IMR-90 (cell line): ENCODE results near the gene CCN2. TPM values are rescaled to one million over a fixed set of nuclear protein-coding genes. Genes with fewer than 3 reads are reported as not detected.

Source experiments
- ATAC-seq: fragments of 200-7000 bp; cut with Tn5 transposase; 2 replicates; pipeline ENCODE4 v1.9.1; 2020; ENCODE audit warnings: low read depth, mild to moderate bottlenecking, moderate library complexity
- BruUV-seq: library from RNA; stranded (reverse); fragments of 400-500 nt; replicated peaks from 2 replicates; lab custom pipeline; 2021; lab: Mats Ljungman, UMichigan
- CTCF ChIA-PET: fragments of 300-600 bp; formaldehyde crosslinking; extraction: SDS; loops from one replicate; lab custom pipeline; 2021; ENCODE audit warnings: antibody characterized with exemption; lab: Yijun Ruan, JAX
- POLR2A ChIA-PET: fragments of 300-600 bp; sonication (Branson Sonifier 250); formaldehyde crosslinking; loops from one replicate; lab custom pipeline; 2022; ENCODE audit warnings: antibody characterized with exemption; ENCODE audit not compliant: unreplicated experiment; lab: Charles Lee
- DNase-seq: peaks from one replicate; pipeline ENCODE4 v3.0.0; 2013
- H2AFZ ChIP-seq: replicated peaks from 2 replicates; pipeline ENCODE3; 2013; ENCODE audit warnings: low read length, mild to moderate bottlenecking; ENCODE audit not compliant: poor library complexity
- H2AK5ac ChIP-seq: 2 replicates; pipeline ENCODE4 v1.6.1; 2013; ENCODE audit warnings: low read depth, low read length, inconsistent platforms
- H2AK9ac ChIP-seq: replicated peaks from 2 replicates; pipeline ENCODE3; 2013; ENCODE audit warnings: mild to moderate bottlenecking, low read depth, low read length, moderate library complexity; ENCODE audit not compliant: poor library complexity
- H2BK120ac ChIP-seq: 2 replicates; pipeline ENCODE4 v1.6.1; 2013; ENCODE audit warnings: low read depth, low read length, inconsistent platforms
- H2BK15ac ChIP-seq: 3 replicates; pipeline ENCODE4 v1.6.1; 2013; ENCODE audit warnings: low read depth, low read length, inconsistent platforms
- H2BK20ac ChIP-seq: 2 replicates; pipeline ENCODE4 v1.6.1; 2013; ENCODE audit warnings: low read depth, mild to moderate bottlenecking, inconsistent platforms, low read length, moderate library complexity
- H2BK5ac ChIP-seq: 2 replicates; pipeline ENCODE4 v1.6.1; 2013; ENCODE audit warnings: mild to moderate bottlenecking, low read depth, low read length, inconsistent platforms; ENCODE audit not compliant: poor library complexity, severe bottlenecking
- H3K14ac ChIP-seq: replicated peaks from 2 replicates; pipeline ENCODE4 v1.6.1; 2013; ENCODE audit warnings: low read depth, low read length, inconsistent platforms
- H3K18ac ChIP-seq: 2 replicates; pipeline ENCODE4 v1.6.1; 2013; ENCODE audit warnings: low read depth, low read length, control low read depth
- H3K23ac ChIP-seq: 2 replicates; pipeline ENCODE4 v1.6.1; 2013; ENCODE audit warnings: low read depth, low read length, inconsistent platforms
- H3K27ac ChIP-seq: 2 replicates; pipeline ENCODE4 v1.5.1; 2013; ENCODE audit warnings: mild to moderate bottlenecking, control low read depth, low read length; ENCODE audit not compliant: insufficient read depth
- H3K27me3 ChIP-seq: 2 replicates; pipeline ENCODE4 v1.6.1; 2013; ENCODE audit warnings: low read length; ENCODE audit not compliant: control insufficient read depth, insufficient read depth
- H3K36me3 ChIP-seq: 2 replicates; pipeline ENCODE4 v1.6.1; 2013; ENCODE audit warnings: low read length, mixed read lengths; ENCODE audit not compliant: control insufficient read depth, insufficient read depth
- H3K4ac ChIP-seq: 2 replicates; pipeline ENCODE4 v1.6.1; 2013; ENCODE audit warnings: low read depth, low read length, inconsistent platforms
- H3K4me1 ChIP-seq: 2 replicates; pipeline ENCODE4 v1.6.1; 2013; ENCODE audit warnings: low read length, mixed read lengths; ENCODE audit not compliant: control insufficient read depth, insufficient read depth
- H3K4me2 ChIP-seq: 2 replicates; pipeline ENCODE4 v1.6.1; 2013; ENCODE audit warnings: low read depth, mild to moderate bottlenecking, control low read depth, low read length, moderate library complexity
- H3K4me3 ChIP-seq: 2 replicates; pipeline ENCODE4 v1.5.1; 2013; ENCODE audit warnings: low read depth, mild to moderate bottlenecking, control low read depth, low read length, moderate library complexity; ENCODE audit not compliant: insufficient read depth
- H3K56ac ChIP-seq: 2 replicates; pipeline ENCODE4 v1.6.1; 2013; ENCODE audit warnings: low read length, inconsistent platforms; ENCODE audit not compliant: insufficient read depth; ENCODE audit errors: extremely low read depth
- H3K79me1 ChIP-seq, 2 experiments: 2 replicates each; pipeline ENCODE4 v1.6.1; 2013; ENCODE audit warnings: low read length in 2 of 2, inconsistent platforms in 1 of 2, low read depth in 1 of 2
- H3K9ac ChIP-seq: 2 replicates; pipeline ENCODE4 v1.6.1; 2013; ENCODE audit warnings: low read depth, low read length, control low read depth
- H3K9me1 ChIP-seq: 2 replicates; pipeline ENCODE4 v1.6.1; 2013; ENCODE audit warnings: low read length, inconsistent platforms; ENCODE audit not compliant: insufficient read depth
- H3K9me3 ChIP-seq: 2 replicates; pipeline ENCODE4 v1.6.1; 2013; ENCODE audit warnings: low read length; ENCODE audit not compliant: control insufficient read depth, insufficient read depth
- H4K20me1 ChIP-seq: 2 replicates; pipeline ENCODE4 v1.6.1; 2013; ENCODE audit warnings: low read length, inconsistent platforms; ENCODE audit not compliant: insufficient read depth
- H4K5ac ChIP-seq: 2 replicates; pipeline ENCODE4 v1.6.1; 2013; ENCODE audit warnings: mild to moderate bottlenecking, low read depth, low read length, control low read depth
- H4K8ac ChIP-seq, 2 experiments: 2 replicates each; pipeline ENCODE4 v1.6.1; 2013; ENCODE audit warnings: low read depth in 2 of 2, low read length in 2 of 2, control low read depth in 1 of 2, inconsistent platforms in 1 of 2
- H4K91ac ChIP-seq: 2 replicates; pipeline ENCODE4 v1.6.1; 2013; ENCODE audit warnings: low read depth, low read length, inconsistent platforms; ENCODE audit not compliant: insufficient read depth
- CEBPB ChIP-seq: IDR thresholded peaks from 2 replicates; pipeline ENCODE4 v1.6.1; 2012; ENCODE audit warnings: low read depth, low read length, improper control_type of control experiment
- FOS ChIP-seq: fragments of 150-350 bp; IDR thresholded peaks from 2 replicates; pipeline ENCODE4 v1.6.1; 2016; ENCODE audit warnings: low read depth, low read length
- MAFK ChIP-seq: IDR thresholded peaks from 2 replicates; pipeline ENCODE4 v1.6.1; 2012; ENCODE audit warnings: low read depth, low read length, improper control_type of control experiment
- MAZ ChIP-seq: IDR thresholded peaks from 2 replicates; pipeline ENCODE4 v1.6.1; 2012; ENCODE audit warnings: low read depth, mild to moderate bottlenecking, low read length, improper control_type of control experiment, moderate library complexity, borderline replicate concordance
- WGBS, 2 experiments: methylation state at CpG; one replicate each; pipeline versions ENCODE4 v1.1.5 to v1.1.7; 2013; ENCODE audit warnings: missing lambda C conversion rate in 2 of 2; ENCODE audit not compliant: insufficient read length in 1 of 2; ENCODE audit errors: extremely low coverage in 2 of 2; 5-methylcytosine and 5-hydroxymethylcytosine counted together
- dilution Hi-C: fragments of 300-500 bp; cut with HindIII; formaldehyde crosslinking; loops from one replicate; pipeline ENCODE4 v1.14.3; 2018; ENCODE audit warnings: low sequenced_read_pairs; ENCODE audit not compliant: unreplicated experiment
- in situ Hi-C: fragments of 300-500 bp; cut with MboI; formaldehyde crosslinking; loops from 3 replicates; pipeline ENCODE4 v1.14.3; 2019; ENCODE audit warnings: low sequenced_read_pairs, inconsistent platforms, mixed read lengths
- intact Hi-C: fragments of 100-400 bp; cut with micrococcal nuclease; formaldehyde crosslinking; loops from 2 replicates; pipeline ENCODE4 v1.10.0; 2022
- polyA plus RNA-seq, 3 experiments: library from polyadenylated mRNA; depleted of rRNA; stranded (reverse); fragments of >200 nt; gene quantifications; 2 replicates each; pipeline ENCODE4 v1.2.3, GENCODE V29; 2012; ENCODE audit warnings: low replicate concordance in 1 of 3
- total RNA-seq: library from RNA; depleted of rRNA; stranded (reverse); fragments of >200 nt; gene quantifications from 2 replicates; pipeline ENCODE4 v1.2.3, GENCODE V29; 2012
- TF ChIP-seq, protein P1 (sequence below): fragments of 150-350 bp; IDR thresholded peaks from 2 replicates; pipeline ENCODE4 v1.6.1; 2017; ENCODE audit warnings: mild to moderate bottlenecking, antibody characterized with exemption, low read length, low read depth

CCN2 gene
- total and polyA plus RNA-seq, 2 of the 4 experiments (the other 2 are of a cell fraction), result 148 to 1,205 TPM

DNA sequence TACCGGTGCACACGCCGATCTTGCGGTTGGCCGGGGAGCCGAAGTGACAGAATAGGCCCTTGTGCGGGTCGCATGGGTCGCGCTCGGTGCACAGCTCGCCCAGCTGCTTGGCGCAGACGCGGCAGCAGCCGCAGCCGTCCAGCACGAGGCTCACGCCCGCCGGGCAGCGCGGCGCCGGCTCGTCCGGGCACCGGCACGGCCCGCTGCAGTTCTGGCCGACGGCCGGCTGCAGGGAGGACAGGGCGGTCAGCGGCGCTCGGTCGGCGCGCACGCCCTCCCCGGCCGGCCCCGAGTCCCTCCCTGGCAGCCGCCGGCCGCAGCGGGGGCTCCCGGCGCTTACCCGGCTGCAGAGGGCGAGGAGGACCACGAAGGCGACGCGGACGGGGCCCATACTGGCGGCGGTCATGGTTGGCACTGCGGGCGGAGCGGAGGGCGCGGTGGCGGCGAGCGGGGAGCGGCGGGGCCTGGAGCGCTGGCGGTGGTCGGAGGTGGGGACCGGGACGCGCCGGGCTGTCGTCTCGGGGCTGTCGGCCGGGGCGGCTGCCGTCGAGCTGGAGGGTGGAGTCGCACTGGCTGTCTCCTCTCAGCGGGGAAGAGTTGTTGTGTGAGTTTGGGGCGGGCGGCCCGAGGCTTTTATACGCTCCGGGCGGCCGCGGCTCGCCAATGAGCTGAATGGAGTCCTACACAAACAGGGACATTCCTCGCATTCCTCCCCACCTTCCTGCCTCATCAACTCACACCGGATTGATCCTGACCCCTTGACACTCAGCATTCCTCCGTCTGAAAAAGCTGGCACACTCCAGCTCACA, at the start of gene CCN2 (continued):
- TF ChIP-seq, protein P1, sequence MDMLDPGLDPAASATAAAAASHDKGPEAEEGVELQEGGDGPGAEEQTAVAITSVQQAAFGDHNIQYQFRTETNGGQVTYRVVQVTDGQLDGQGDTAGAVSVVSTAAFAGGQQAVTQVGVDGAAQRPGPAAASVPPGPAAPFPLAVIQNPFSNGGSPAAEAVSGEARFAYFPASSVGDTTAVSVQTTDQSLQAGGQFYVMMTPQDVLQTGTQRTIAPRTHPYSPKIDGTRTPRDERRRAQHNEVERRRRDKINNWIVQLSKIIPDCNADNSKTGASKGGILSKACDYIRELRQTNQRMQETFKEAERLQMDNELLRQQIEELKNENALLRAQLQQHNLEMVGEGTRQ, result peak; percentile 62
- TF ChIP-seq CEBPB, result no peak
- TF ChIP-seq MAZ, result peak; percentile 68; the same call in 1 of the 2 replicates

DNA sequence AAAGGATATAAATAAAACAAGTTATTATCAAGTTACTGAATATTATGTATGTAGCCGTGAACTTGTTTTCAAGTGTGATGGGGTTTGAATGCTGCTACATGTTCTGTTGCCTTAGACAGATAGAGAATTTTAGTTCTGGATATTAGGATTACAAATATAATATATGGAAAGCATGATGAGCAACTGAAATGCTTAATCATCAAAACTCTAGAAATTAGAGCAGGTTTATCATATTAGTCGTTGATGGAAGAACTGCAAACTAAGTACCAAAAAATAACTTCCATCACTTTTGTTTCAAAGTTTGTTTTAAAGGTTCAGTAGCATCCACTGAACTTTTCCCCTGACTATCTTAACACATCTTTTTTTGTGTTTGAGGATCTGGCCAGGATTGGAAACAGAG, 49.1 kb upstream of the CCN2 start:
- H4K5ac ChIP-seq, result no peak overlapping the region
- H3K14ac ChIP-seq, result no peak overlapping the region
- no peak overlapping the region for H3K27ac ChIP-seq
- H2BK5ac ChIP-seq, result no peak overlapping the region
- dilution Hi-C loops, result no loop called here
- H3K4me3 ChIP-seq, result no peak overlapping the region
- in situ Hi-C loops, result no loop called here
- no peak overlapping the region for H2BK120ac ChIP-seq
- no peak overlapping the region for H3K4ac ChIP-seq
- no peak overlapping the region for H2AK5ac ChIP-seq
- no peak overlapping the region for H3K9ac ChIP-seq
- H2BK15ac ChIP-seq, result no peak overlapping the region
- H3K36me3 ChIP-seq, result no peaks in the 10 kb centered on the region
- H3K23ac ChIP-seq, result no peak overlapping the region
- ChIA-PET POLR2A (no interaction called here), CTCF (no interaction called here)
- no TSS peak for BruUV-seq
- ATAC-seq (no peak), DNase-seq (no peak)
- H3K27me3 ChIP-seq, result no peaks in the 10 kb centered on the region
- no peak overlapping the region for H3K18ac ChIP-seq
- no peaks in the 10 kb centered on the region for H3K79me1 ChIP-seq
- H4K20me1 ChIP-seq, result no peaks in the 10 kb centered on the region
- H3K4me1 ChIP-seq, result peaks cover 2% of the 10 kb centered on the region; the same call in 1 of the 2 replicates
- peaks cover 3% of the 10 kb centered on the region for H3K9me1 ChIP-seq
- peaks cover 11% of the 10 kb centered on the region for H3K9me3 ChIP-seq
- intact Hi-C loops, result no loop called here
- no peak for TF ChIP-seq CEBPB
- TF ChIP-seq MAFK, result peak; percentile 51; the same call in 1 of the 2 replicates
- no peak for TF ChIP-seq FOS
- H2BK20ac ChIP-seq, result no peak overlapping the region
- H4K8ac ChIP-seq, result no peak overlapping the region
- no peak overlapping the region for H4K91ac ChIP-seq
- H3K56ac ChIP-seq, result no peak overlapping the region
- no peak overlapping the region for H2AFZ ChIP-seq
- H2AK9ac ChIP-seq, result no peak overlapping the region
- no CpG with 5 or more reads among the region's 2 CpGs for WGBS, 2 experiments
- no peak overlapping the region for H3K4me2 ChIP-seq
